Neutrophil (primary cell): ENCODE measurements around the gene ITFG1.
"Not testable (repeated sequence)": the region's sequence is repeated elsewhere in the genome, so short reads cannot be mapped to it uniquely, and the experiment has no call there.

Experiments
- H3K27ac ChIP-seq: fragments of 200-600 bp; sonication (generic); 2 replicates; pipeline ENCODE4 v1.5.1; 2016; ENCODE audit warnings: mild to moderate bottlenecking, moderate library complexity
- H3K27me3 ChIP-seq: fragments of 200-600 bp; sonication (generic); 2 replicates; pipeline ENCODE4 v1.6.0; 2016; ENCODE audit warnings: mild to moderate bottlenecking
- H3K36me3 ChIP-seq: fragments of 200-600 bp; sonication (generic); 2 replicates; pipeline ENCODE4 v1.5.1; 2017
- H3K4me1 ChIP-seq, 2 experiments: fragments of 200-600 bp in 1 of 2; sonication (generic) in 1 of 2; 1 replicate in 1 of 2; 2 replicates in 1 of 2; pipeline versions ENCODE4 v1.5.1 to v1.6.1; 2013 to 2016; ENCODE audit warnings: low read depth in 1 of 2, low read length in 1 of 2, mild to moderate bottlenecking in 1 of 2, moderate library complexity in 1 of 2; ENCODE audit not compliant: control insufficient read depth in 1 of 2, insufficient read depth in 1 of 2
- H3K4me3 ChIP-seq, 2 experiments: fragments of 200-600 bp in 1 of 2; sonication (generic) in 1 of 2; 1 replicate in 1 of 2; 2 replicates in 1 of 2; pipeline ENCODE4 v1.5.1; 2013 to 2016; ENCODE audit warnings: low read depth in 1 of 2, low read length in 1 of 2, mild to moderate bottlenecking in 1 of 2, moderate library complexity in 1 of 2
- H3K9me3 ChIP-seq: fragments of 200-600 bp; sonication (generic); 2 replicates; pipeline ENCODE4 v1.5.1; 2016
- CTCF ChIP-seq: fragments of 200-600 bp; sonication (generic); IDR thresholded peaks from 2 replicates; pipeline ENCODE4 v1.5.1; 2016; ENCODE audit warnings: antibody characterized with exemption

The ITFG1 gene

GRCh38 chr16:47229053-47230050 lies 231.5 kb downstream of the ITFG1 start:
- H3K4me3 ChIP-seq: no peak overlapping the region
- no peak overlapping the region for H3K27ac ChIP-seq
- H3K36me3 ChIP-seq: peaks cover 3% of the 10 kb centered on the region
- H3K27me3 ChIP-seq: no peaks in the 10 kb centered on the region
- no peaks in the 10 kb centered on the region for H3K4me1 ChIP-seq
- H3K9me3 ChIP-seq: no peaks in the 10 kb centered on the region
- no peak for TF ChIP-seq CTCF

- Histone ChIP-seq H3K4me3 (no peak overlapping the region), H3K27me3 (no peaks in the 10 kb centered on the region), H3K4me1 (no peaks in the 10 kb centered on the region), H3K36me3 (peaks cover 3% of the 10 kb centered on the region), H3K9me3 (no peaks in the 10 kb centered on the region), H3K27ac (no peak overlapping the region)
- TF ChIP-seq CTCF: no peak
These were observed 232.6 kb downstream of the ITFG1 start for GRCh38 chr16:47228241-47228640.

GRCh38 chr16:47213761-47214440 lies 247.0 kb downstream of the ITFG1 start:
- H3K9me3 ChIP-seq: no peaks in the 10 kb centered on the region
- H3K4me1 ChIP-seq: no peaks in the 10 kb centered on the region
- H3K27ac ChIP-seq: no peak overlapping the region
- H3K27me3 ChIP-seq: no peaks in the 10 kb centered on the region
- peaks cover 18% of the 10 kb centered on the region for H3K36me3 ChIP-seq
- TF ChIP-seq CTCF: no peak
- H3K4me3 ChIP-seq: no peak overlapping the region

- H3K9me3 ChIP-seq: no peaks in the 10 kb centered on the region
- no peak for TF ChIP-seq CTCF
- no peaks in the 10 kb centered on the region for H3K27me3 ChIP-seq
- H3K36me3 ChIP-seq: no peaks in the 10 kb centered on the region
- H3K4me1 ChIP-seq: no peaks in the 10 kb centered on the region
- no peak overlapping the region for H3K4me3 ChIP-seq
- H3K27ac ChIP-seq: no peak overlapping the region
These were observed 249.6 kb downstream of the ITFG1 start for GRCh38 chr16:47211218-47211617.

GRCh38 chr16:47204736-47205504 lies 255.9 kb downstream of the ITFG1 start:
- Histone ChIP-seq H3K4me3 (no peak overlapping the region), H3K27ac (no peak overlapping the region), H3K9me3 (no peaks in the 10 kb centered on the region), H3K27me3 (no peaks in the 10 kb centered on the region), H3K4me1 (no peaks in the 10 kb centered on the region), H3K36me3 (no peaks in the 10 kb centered on the region)
- no peak for TF ChIP-seq CTCF

- H3K27ac ChIP-seq, H3K4me3 ChIP-seq, H3K9me3 ChIP-seq, H3K36me3 ChIP-seq, H3K27me3 ChIP-seq, H3K4me1 ChIP-seq: not testable (repeated sequence)
These were observed 257.4 kb downstream of the ITFG1 start for GRCh38 chr16:47203433-47203832.
